Caco-2 (cell line): ENCODE data around the gene GTPBP3. TPM values are rescaled to one million over a fixed set of nuclear protein-coding genes. Genes with fewer than 3 reads are reported as not detected.

Experiments used
- BruUV-seq: library from RNA; stranded (reverse); fragments of 400-500 nt; replicated peaks from 2 replicates; lab custom pipeline; 2021; lab: Mats Ljungman, UMichigan
- CTCF ChIA-PET: fragments of 300-600 bp; sonication (Branson Sonifier 250); formaldehyde crosslinking; loops from one replicate; lab custom pipeline; 2022; ENCODE audit warnings: antibody characterized with exemption; lab: Charles Lee
- POLR2A ChIA-PET: fragments of 300-600 bp; sonication (Branson Sonifier 250); formaldehyde crosslinking; loops from one replicate; lab custom pipeline; 2022; ENCODE audit warnings: antibody characterized with exemption; lab: Charles Lee
- DNase-seq, 2 experiments: peaks; one replicate each; pipeline versions ENCODE4 v3.0.0 to v3.0.0-alpha.2; 2020 to 2022
- H3K27me3 ChIP-seq: replicated peaks from 2 replicates; pipeline ENCODE4 v1.6.0; 2011; ENCODE audit warnings: low read length; ENCODE audit not compliant: control insufficient read depth, insufficient read depth
- H3K36me3 ChIP-seq: 2 replicates; pipeline ENCODE4 v1.5.1; 2011; ENCODE audit warnings: low read length; ENCODE audit not compliant: control insufficient read depth, insufficient read depth
- H3K4me1 ChIP-seq: fragments of 250-450 bp; sonication (Bioruptor Pico); 2 replicates; pipeline ENCODE4 v1.5.1; 2020; ENCODE audit warnings: mild to moderate bottlenecking
- H3K4me3 ChIP-seq: 2 replicates; pipeline ENCODE4 v1.5.1; 2011; ENCODE audit warnings: low read depth, mild to moderate bottlenecking, control low read depth, low read length
- H3K9me3 ChIP-seq: fragments of 250-450 bp; sonication (Bioruptor Pico); 2 replicates; pipeline ENCODE4 v1.5.1; 2020; ENCODE audit warnings: mild to moderate bottlenecking, moderate library complexity
- H3K27ac Mint-ChIP-seq: one replicate; pipeline ENCODE4 v1.8.0; 2022; ENCODE audit warnings: mixed read lengths; ENCODE audit not compliant: unreplicated experiment
- H3K27me3 Mint-ChIP-seq: one replicate; pipeline ENCODE4 v1.8.0; 2022; ENCODE audit warnings: mixed read lengths; ENCODE audit not compliant: insufficient read depth, unreplicated experiment
- H3K36me3 Mint-ChIP-seq: one replicate; pipeline ENCODE4 v1.8.0; 2022; ENCODE audit warnings: mild to moderate bottlenecking, mixed read lengths; ENCODE audit not compliant: insufficient read depth, unreplicated experiment
- H3K4me1 Mint-ChIP-seq: one replicate; pipeline ENCODE4 v1.8.0; 2022; ENCODE audit warnings: low read depth, mixed read lengths; ENCODE audit not compliant: unreplicated experiment
- H3K4me3 Mint-ChIP-seq: one replicate; pipeline ENCODE4 v1.8.0; 2022; ENCODE audit warnings: mild to moderate bottlenecking, moderate library complexity, mixed read lengths; ENCODE audit not compliant: unreplicated experiment
- H3K9me3 Mint-ChIP-seq: one replicate; pipeline ENCODE4 v1.8.0; 2022; ENCODE audit warnings: mixed read lengths; ENCODE audit not compliant: unreplicated experiment
- CTCF ChIP-seq, 2 experiments: fragments of 200-600 bp in 1 of 2; IDR thresholded peaks; 1 replicate in 1 of 2; 2 replicates in 1 of 2; pipeline versions ENCODE4 v1.5.1 to v1.8.0; 2011 to 2022; ENCODE audit warnings: antibody characterized with exemption in 1 of 2, control low read depth in 1 of 2, inconsistent platforms in 1 of 2, low read depth in 1 of 2, low read length in 1 of 2, mild to moderate bottlenecking in 1 of 2, moderate library complexity in 1 of 2; ENCODE audit not compliant: insufficient read depth in 1 of 2, severe bottlenecking in 1 of 2, unreplicated experiment in 1 of 2
- intact Hi-C: fragments of 100-400 bp; cut with micrococcal nuclease; formaldehyde crosslinking; loops from one replicate; pipeline ENCODE4 v1.10.0; 2022; ENCODE audit not compliant: unreplicated experiment
- total RNA-seq: library from RNA; stranded (reverse); gene quantifications from 2 replicates; pipeline ENCODE4 v1.2.3, GENCODE V29; 2022

The GTPBP3 gene
- total RNA-seq, 1 experiment from 2014 or later: 50.7 TPM

- H3K9me3 ChIP-seq: peaks cover 5% of the 10 kb centered on the region; the same call in 1 of the 2 replicates
- H3K27me3 Mint-ChIP-seq: no peaks in the 10 kb centered on the region
Measured at GRCh38 chr19:17296976-17297375, 40.4 kb upstream of the GTPBP3 start.

GRCh38 chr19:17300992-17301619 lies 36.2 kb upstream of the GTPBP3 start:
- DNase-seq: no peak
- H3K4me1 Mint-ChIP-seq: no peaks in the 10 kb centered on the region
- H3K36me3 ChIP-seq: 0 out of 2 replicates have a peak, but pooled peaks cover 2% of the 10 kb centered on the region
- no peak overlapping the region for H3K4me3 Mint-ChIP-seq
- H3K27me3 ChIP-seq: no peaks in the 10 kb centered on the region
- no TSS peak for BruUV-seq
- peaks cover 5% of the 10 kb centered on the region; the same call in 1 of the 2 replicates for H3K9me3 ChIP-seq
- ChIA-PET POLR2A (no interaction called here), CTCF (no interaction called here)
- TF ChIP-seq CTCF (IDR thresholded peaks at IDR 0.05; ENCODE audit: insufficient read depth in 1 of 2, low read depth in 1 of 2, low read length in 1 of 2, severe bottlenecking in 1 of 2, unreplicated experiment in 1 of 2): no peak
- H3K27ac Mint-ChIP-seq: peak overlapping the region; percentile 25
- H3K9me3 Mint-ChIP-seq: no peaks in the 10 kb centered on the region
- no peaks in the 10 kb centered on the region for H3K27me3 Mint-ChIP-seq
- no peak overlapping the region for H3K4me3 ChIP-seq
- H3K36me3 Mint-ChIP-seq: peaks cover 40% of the 10 kb centered on the region
- intact Hi-C loops: no loop called here
- H3K4me1 ChIP-seq: peaks cover 16% of the 10 kb centered on the region

More at GRCh38 chr19:17296976-17297375, 40.4 kb upstream of the GTPBP3 start:
- ChIA-PET CTCF (no interaction called here), POLR2A (no interaction called here)
- Mint-ChIP-seq H3K4me3 (no peak overlapping the region), H3K27ac (no peak overlapping the region), H3K9me3 (no peaks in the 10 kb centered on the region), H3K4me1 (no peaks in the 10 kb centered on the region), H3K36me3 (peaks cover 28% of the 10 kb centered on the region)
- intact Hi-C loops: no loop called here
- DNase-seq: no peak
- Histone ChIP-seq H3K4me3 (no peak overlapping the region), H3K4me1 (peaks cover 2% of the 10 kb centered on the region), H3K27me3 (no peaks in the 10 kb centered on the region), H3K36me3 (peaks cover 3% of the 10 kb centered on the region; the same call in 1 of the 2 replicates)
- no peak for TF ChIP-seq CTCF (IDR thresholded peaks at IDR 0.05; ENCODE audit: insufficient read depth in 1 of 2, low read depth in 1 of 2, low read length in 1 of 2, severe bottlenecking in 1 of 2, unreplicated experiment in 1 of 2)
- BruUV-seq: no TSS peak

GRCh38 chr19:17302391-17303166 lies 34.8 kb upstream of the GTPBP3 start:
- intact Hi-C loops: no loop called here
- peaks cover 5% of the 10 kb centered on the region; the same call in 1 of the 2 replicates for H3K9me3 ChIP-seq
- no peaks in the 10 kb centered on the region for H3K27me3 ChIP-seq
- H3K36me3 ChIP-seq: 0 out of 2 replicates have a peak, but pooled peaks cover 2% of the 10 kb centered on the region
- H3K4me3 Mint-ChIP-seq: peak overlapping the region; percentile 69
- H3K9me3 Mint-ChIP-seq: no peaks in the 10 kb centered on the region
- H3K4me3 ChIP-seq: peak overlapping the region; percentile 73
- ChIA-PET CTCF (interaction anchor here (1.3 to 1.8 kb wide), 2 partner anchors 9 to 99 kb away, joined by 3 to 6 read pairs; no protein-coding TSS in a partner anchor), POLR2A (no interaction called here)
- DNase-seq: no peak
- peak overlapping the region; percentile 25 for H3K27ac Mint-ChIP-seq
- no peak for TF ChIP-seq CTCF (IDR thresholded peaks at IDR 0.05; ENCODE audit: insufficient read depth in 1 of 2, low read depth in 1 of 2, low read length in 1 of 2, severe bottlenecking in 1 of 2, unreplicated experiment in 1 of 2)
- no TSS peak for BruUV-seq
- H3K4me1 Mint-ChIP-seq: peaks cover 2% of the 10 kb centered on the region
- H3K27me3 Mint-ChIP-seq: no peaks in the 10 kb centered on the region
- peaks cover 31% of the 10 kb centered on the region for H3K36me3 Mint-ChIP-seq
- H3K4me1 ChIP-seq: peaks cover 16% of the 10 kb centered on the region
